Adipocyte (in vitro differentiated cells): ENCODE measurements around the gene SULT2B1.

ENCODE experiments used
- DNase-seq: peaks from one replicate; pipeline ENCODE4 v3.0.0-alpha.2; 2015; ENCODE audit warnings: low read depth
- H3K27me3 ChIP-seq: replicated peaks from 2 replicates; pipeline ENCODE4 v1.7.0; 2013; ENCODE audit warnings: mild to moderate bottlenecking, low read length, moderate library complexity; ENCODE audit not compliant: control insufficient read depth, insufficient read depth
- H3K36me3 ChIP-seq: 2 replicates; pipeline ENCODE4 v1.7.0; 2013; ENCODE audit warnings: low read length, mild to moderate bottlenecking, moderate library complexity; ENCODE audit not compliant: control insufficient read depth, insufficient read depth, severe bottlenecking
- H3K4me1 ChIP-seq: 2 replicates; pipeline ENCODE4 v1.7.0; 2013; ENCODE audit warnings: mild to moderate bottlenecking, low read length, moderate library complexity; ENCODE audit not compliant: control insufficient read depth, insufficient read depth
- H3K4me3 ChIP-seq: 2 replicates; pipeline ENCODE4 v1.7.0; 2013; ENCODE audit warnings: mild to moderate bottlenecking, low read length, moderate library complexity
- H3K9ac ChIP-seq: 2 replicates; pipeline ENCODE4 v1.7.0; 2013; ENCODE audit warnings: mild to moderate bottlenecking, low read length, moderate library complexity
- H3K9me3 ChIP-seq: 2 replicates; pipeline ENCODE4 v1.7.0; 2013; ENCODE audit warnings: mild to moderate bottlenecking, low read length, moderate library complexity; ENCODE audit not compliant: control insufficient read depth

Gene SULT2B1

DNA sequence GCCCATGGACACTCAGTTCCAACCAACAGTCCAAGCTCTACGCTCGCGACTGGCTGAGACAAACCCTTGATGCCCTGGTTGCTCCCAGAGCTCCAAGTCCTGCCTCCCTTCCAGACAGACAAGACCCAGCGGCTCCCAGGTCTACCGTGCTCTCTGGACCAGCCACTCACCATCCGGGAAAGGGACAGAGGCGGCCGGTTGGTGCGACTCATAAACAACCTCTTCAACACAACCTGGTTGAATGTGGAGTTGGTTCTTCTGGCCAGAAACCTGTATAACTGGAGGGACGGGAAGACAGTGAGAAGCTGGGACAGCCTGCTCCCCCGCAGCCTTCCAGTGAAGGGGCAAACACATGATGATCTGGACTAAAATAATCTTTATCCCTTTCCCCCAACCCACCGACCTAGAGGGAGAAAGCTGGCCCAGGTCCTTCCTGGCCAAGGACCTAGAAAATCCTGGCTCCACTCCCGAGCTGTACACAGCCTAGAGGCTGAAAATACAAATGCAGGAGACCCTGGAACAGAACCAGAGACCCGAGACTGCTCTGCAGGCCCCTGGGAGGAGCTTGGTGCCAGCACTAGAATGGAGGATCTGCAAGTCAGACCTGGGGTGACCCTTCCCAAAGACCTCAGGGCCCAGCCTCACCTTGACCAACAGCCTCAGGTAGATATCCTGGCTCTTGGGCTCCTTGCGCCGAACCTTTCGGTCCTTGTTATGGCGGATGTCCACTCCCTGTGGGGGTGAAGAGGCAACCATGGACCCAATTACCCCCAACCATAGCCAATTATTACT, 65.4 kb downstream of the SULT2B1 start:
- Histone ChIP-seq H3K9me3 (no peaks in the 10 kb centered on the region), H3K9ac (peak overlapping the region; percentile 100)

GRCh38 chr19:48618278-48618915, 66.4 kb downstream of the SULT2B1 start:
- Histone ChIP-seq H3K9me3 (no peaks in the 10 kb centered on the region), H3K4me1 (peaks cover 39% of the 10 kb centered on the region), H3K9ac (peak overlapping the region; percentile 100), H3K36me3 (peaks cover 30% of the 10 kb centered on the region), H3K4me3 (peak overlapping the region; percentile 99), H3K27me3 (no peaks in the 10 kb centered on the region)
- DNase-seq, result peak; percentile 46

More for the DNA sequence above, 65.4 kb downstream of the SULT2B1 start:
- Histone ChIP-seq H3K4me1 (peaks cover 29% of the 10 kb centered on the region), H3K36me3 (peaks cover 30% of the 10 kb centered on the region), H3K4me3 (peak overlapping the region; percentile 99), H3K27me3 (no peaks in the 10 kb centered on the region)
- no peak for DNase-seq

DNA sequence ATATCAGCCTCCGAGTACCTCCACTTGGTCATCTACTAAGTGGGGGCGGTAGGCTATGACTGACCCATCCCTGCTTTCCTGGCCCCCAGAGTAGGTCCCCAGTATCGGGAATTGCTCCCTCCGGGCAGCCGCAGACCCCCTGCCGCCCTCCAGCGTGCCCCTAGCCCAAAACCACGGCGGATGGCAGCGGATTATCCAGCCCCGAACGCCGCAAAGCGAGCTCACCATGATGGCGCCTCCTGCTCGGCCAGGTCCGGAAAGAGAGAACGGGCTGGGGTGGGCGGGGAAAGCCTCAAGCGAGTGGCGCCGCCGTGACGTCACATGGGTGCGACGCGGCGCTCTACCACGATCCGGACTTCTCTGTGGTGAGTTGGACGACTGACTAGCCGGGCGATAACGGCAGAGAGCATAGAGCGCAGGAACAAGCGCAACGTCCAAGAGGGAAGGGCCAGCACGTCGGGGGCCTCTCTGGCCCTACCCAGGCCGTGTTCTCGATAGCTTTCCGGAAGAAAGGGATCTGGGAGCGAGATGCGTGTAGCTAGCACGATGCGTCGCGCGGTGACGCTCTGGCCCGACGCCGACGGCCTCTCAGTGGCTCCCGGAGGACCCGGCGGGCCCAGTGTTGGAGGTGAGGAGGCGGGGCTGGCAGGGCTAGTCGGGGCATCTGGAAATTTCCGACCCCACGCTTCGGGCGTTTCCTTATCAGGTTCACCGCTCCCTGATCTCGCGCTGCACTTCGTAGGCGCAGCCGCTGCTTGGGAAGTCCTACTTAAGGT, 67.1 kb downstream of the SULT2B1 start, which contains the start of the genes RPL18 and SPHK2:
TSS of gene RPL18 (minus strand) at position 263 of the 776 bp plus-strand sequence. CDS start at position 228, 35 bp downstream.
TSS of gene SPHK2 (plus strand) at position 591 of the 776 bp plus-strand sequence. CDS start 1,009 bp downstream, outside the sequence.
- peak within 1 kb of the TSS; percentile 100 for H3K9ac ChIP-seq
- peak; percentile 99 for DNase-seq
- H3K4me3 ChIP-seq, result peak within 1 kb of the TSS; percentile 99
- H3K27me3 ChIP-seq, result no peaks in the 10 kb centered on the region
- peaks cover 45% of the 10 kb centered on the region for H3K4me1 ChIP-seq
- H3K9me3 ChIP-seq, result no peaks in the 10 kb centered on the region
- H3K36me3 ChIP-seq, result peaks cover 30% of the 10 kb centered on the region

GRCh38 chr19:48619692-48620585, 68.0 kb downstream of the SULT2B1 start:
- H3K9ac ChIP-seq, result peak overlapping the region; percentile 99
- H3K4me1 ChIP-seq, result peaks cover 51% of the 10 kb centered on the region
- peak overlapping the region; percentile 99 for H3K4me3 ChIP-seq
- H3K9me3 ChIP-seq, result no peaks in the 10 kb centered on the region
- H3K27me3 ChIP-seq, result no peaks in the 10 kb centered on the region
- peak; percentile 66 for DNase-seq
- peaks cover 27% of the 10 kb centered on the region for H3K36me3 ChIP-seq

GRCh38 chr19:48623556-48624066, 71.6 kb downstream of the SULT2B1 start:
- DNase-seq, result peak; percentile 26
- Histone ChIP-seq H3K9ac (peak overlapping the region; percentile 87), H3K27me3 (no peaks in the 10 kb centered on the region), H3K36me3 (peaks cover 4% of the 10 kb centered on the region), H3K9me3 (no peaks in the 10 kb centered on the region), H3K4me3 (peak overlapping the region; percentile 73), H3K4me1 (peaks cover 32% of the 10 kb centered on the region)

DNA sequence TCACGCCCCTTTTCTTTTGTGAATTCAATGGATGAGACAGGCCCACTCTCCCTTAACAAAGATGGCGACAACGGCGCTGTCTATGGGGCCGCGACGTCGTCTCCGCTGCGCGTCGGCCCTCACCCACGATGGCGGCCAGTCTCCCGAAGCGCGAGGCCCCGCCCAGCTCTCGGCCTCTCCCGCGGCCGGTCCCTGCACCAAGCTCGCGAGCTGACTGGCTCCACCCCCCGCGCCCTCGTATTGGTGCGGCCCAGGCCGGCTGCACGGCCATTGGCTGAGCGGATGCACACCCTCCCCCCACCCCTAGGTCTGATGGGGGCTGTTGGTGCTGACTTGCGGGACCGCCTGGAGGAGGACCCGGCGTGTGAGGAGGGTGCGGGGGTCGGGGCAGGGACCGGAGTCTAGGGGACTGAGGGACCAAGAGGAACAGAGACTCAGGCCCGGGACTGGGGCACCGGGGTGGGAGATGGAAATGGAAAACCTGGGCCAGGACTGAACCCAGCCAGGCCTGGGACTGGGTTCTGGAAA, 72.2 kb downstream of the SULT2B1 start:
- H3K27me3 ChIP-seq, result no peaks in the 10 kb centered on the region
- H3K9ac ChIP-seq, result peak overlapping the region; percentile 88
- peak; percentile 99 for DNase-seq
- H3K36me3 ChIP-seq, result peaks cover 4% of the 10 kb centered on the region
- peak overlapping the region; percentile 83 for H3K4me3 ChIP-seq
- H3K9me3 ChIP-seq, result no peaks in the 10 kb centered on the region
- H3K4me1 ChIP-seq, result peaks cover 32% of the 10 kb centered on the region

GRCh38 chr19:48624791-48625723, 73.1 kb downstream of the SULT2B1 start:
- Histone ChIP-seq H3K9me3 (no peaks in the 10 kb centered on the region), H3K4me1 (peaks cover 29% of the 10 kb centered on the region), H3K9ac (peak overlapping the region; percentile 88), H3K4me3 (peak overlapping the region; percentile 83), H3K36me3 (peaks cover 4% of the 10 kb centered on the region), H3K27me3 (no peaks in the 10 kb centered on the region)
- DNase-seq, result no peak

GRCh38 chr19:48625891-48626327, 73.9 kb downstream of the SULT2B1 start:
- H3K4me3 ChIP-seq, result no peak overlapping the region
- H3K9ac ChIP-seq, result no peak overlapping the region
- no peaks in the 10 kb centered on the region for H3K27me3 ChIP-seq
- no peaks in the 10 kb centered on the region for H3K9me3 ChIP-seq
- H3K36me3 ChIP-seq, result peaks cover 4% of the 10 kb centered on the region
- H3K4me1 ChIP-seq, result peaks cover 26% of the 10 kb centered on the region
- DNase-seq, result no peak

GRCh38 chr19:48627201-48627864, 75.4 kb downstream of the SULT2B1 start:
- Histone ChIP-seq H3K4me1 (peaks cover 24% of the 10 kb centered on the region), H3K9ac (no peak overlapping the region), H3K36me3 (peaks cover 4% of the 10 kb centered on the region), H3K4me3 (no peak overlapping the region), H3K9me3 (no peaks in the 10 kb centered on the region), H3K27me3 (no peaks in the 10 kb centered on the region)
- no peak for DNase-seq
